Hypothalamus (tissue), 51 donors: ENCODE data around the gene TMPRSS11A.

Experiments
- DNase-seq, 51 donors: peaks; one replicate each; lab custom pipeline; 2025; lab: John Stamatoyannopoulos, UW

Gene TMPRSS11A

GRCh38 chr4:67915400-67915966, 47.8 kb downstream of the TMPRSS11A start:
- no peak for DNase-seq

- DNase-seq = no peak
Measured at GRCh38 chr4:67912080-67912479, 51.2 kb downstream of the TMPRSS11A start.

- DNase-seq = no peak
Measured at GRCh38 chr4:67911638-67912037, 51.7 kb downstream of the TMPRSS11A start.

DNA sequence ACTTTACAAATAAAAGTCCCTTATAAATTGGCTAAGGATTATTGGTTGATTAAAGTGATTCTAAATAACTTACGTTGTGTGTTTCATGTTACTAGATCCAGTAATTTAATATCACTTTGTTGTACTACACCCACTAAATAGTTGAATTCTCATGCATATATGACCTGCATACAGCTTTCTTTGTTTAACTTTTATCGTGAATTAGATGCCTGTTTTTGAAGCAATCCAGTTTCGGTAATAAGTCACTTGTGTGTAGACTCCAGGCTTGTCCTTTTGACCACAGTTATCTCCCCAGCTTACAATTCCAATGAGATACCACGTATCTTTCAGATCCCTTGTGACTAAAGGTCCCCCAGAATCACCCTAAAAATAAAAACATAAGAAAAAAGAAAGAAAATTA, 52.2 kb downstream of the TMPRSS11A start:
- DNase-seq = no peak

DNA sequence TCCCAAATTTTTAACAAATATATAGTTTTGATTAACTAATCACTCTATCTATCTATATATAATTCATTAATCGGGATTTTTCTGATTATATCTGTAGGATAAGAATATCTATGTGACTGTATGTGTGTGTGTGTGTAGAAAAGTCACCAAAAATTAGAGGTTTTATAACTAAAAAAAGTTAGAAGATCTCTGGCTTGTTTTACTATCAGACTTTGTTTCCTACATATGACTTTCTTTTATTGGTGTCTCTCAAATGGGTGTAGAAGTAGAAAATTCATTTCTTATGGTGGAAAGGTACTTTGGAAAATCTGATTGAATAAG, 52.7 kb downstream of the TMPRSS11A start:
- DNase-seq = no peak

DNA sequence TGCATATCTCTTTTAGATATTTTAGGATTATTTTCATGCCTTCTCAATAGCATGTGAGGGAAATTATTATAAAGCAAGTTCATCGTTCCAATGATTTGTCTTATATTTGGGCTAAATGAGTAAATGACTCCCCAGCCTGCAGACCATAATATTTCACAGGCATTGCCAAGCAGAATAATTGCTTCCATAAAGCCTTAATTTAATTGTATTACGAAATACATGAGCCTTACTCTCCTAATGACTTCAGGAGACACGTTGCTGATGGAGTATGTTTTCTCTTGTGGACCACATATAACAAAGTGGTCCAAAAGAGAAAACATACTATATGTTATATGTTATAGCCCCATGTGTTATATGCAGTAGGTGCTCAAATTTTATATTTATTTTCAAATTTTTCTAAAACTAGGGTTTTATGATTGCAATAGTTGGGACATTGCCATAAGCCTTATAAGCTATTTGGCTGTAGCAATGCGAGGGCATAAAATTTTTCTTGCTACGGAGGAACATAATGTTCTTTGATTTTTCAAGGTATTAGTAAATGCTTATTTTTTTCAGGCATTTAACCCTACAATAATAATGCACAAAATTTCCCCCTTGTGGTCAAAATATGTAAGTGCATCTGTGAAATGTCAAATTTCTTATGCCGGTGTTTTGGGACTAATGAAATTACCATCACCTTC, 53.2 kb downstream of the TMPRSS11A start:
- no peak for DNase-seq

GRCh38 chr4:67907650-67908049, 55.6 kb downstream of the TMPRSS11A start:
- no peak for DNase-seq

DNA sequence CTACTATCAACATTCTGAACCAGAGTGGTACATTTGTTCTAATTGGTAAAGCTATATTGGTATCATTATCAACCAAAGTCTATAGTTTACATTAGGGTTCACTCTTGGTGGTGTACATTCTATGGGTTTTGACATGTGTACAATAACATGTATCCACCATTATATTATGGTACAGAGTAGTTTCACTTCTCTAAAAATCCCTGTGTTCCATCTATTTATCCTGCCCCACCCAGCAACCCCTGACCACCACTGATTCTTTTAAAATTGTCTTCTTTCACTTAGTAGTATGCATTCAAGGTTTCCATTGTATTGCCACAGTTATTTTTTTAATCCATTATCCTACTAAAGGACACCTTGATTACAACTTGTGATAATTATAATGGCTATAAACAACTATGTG, 64.2 kb downstream of the TMPRSS11A start:
- no peak for DNase-seq

GRCh38 chr4:67897686-67898085, 65.6 kb downstream of the TMPRSS11A start:
- no peak for DNase-seq

DNA sequence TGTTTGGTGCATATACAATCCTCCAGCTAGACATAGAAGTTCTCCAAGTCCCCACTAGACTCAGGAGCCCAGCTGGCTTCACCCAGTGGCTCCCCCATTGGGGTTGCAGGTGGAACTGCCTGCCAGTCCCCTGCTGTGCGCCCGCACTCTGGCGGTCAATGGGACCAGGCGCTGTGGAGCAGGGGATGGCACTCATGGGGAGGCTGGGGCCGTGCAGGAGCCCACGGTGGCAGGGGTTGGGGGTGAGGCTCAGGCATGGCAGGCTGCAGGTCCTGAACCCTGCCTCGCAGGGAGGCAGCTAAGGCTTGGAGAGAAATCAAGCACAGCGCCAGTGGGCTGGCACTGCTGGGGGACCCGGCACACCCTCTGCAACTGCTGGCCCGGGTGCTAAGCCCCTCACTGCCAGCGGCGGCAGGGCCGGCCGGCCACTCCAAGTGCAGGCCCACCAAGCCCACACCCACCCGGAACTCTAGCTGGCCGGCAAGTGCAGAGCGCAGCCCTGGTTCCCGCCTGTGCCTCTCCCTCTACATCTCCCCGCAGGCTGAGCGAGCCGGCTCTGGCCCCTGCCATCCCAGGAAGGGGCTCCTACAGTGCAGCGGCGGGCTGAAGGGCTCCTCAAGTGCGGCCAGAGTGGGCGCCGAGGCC, 66.8 kb downstream of the TMPRSS11A start:
- no peak for DNase-seq

- DNase-seq = no peak
Measured at GRCh38 chr4:67894659-67895058, 68.6 kb downstream of the TMPRSS11A start.

DNA sequence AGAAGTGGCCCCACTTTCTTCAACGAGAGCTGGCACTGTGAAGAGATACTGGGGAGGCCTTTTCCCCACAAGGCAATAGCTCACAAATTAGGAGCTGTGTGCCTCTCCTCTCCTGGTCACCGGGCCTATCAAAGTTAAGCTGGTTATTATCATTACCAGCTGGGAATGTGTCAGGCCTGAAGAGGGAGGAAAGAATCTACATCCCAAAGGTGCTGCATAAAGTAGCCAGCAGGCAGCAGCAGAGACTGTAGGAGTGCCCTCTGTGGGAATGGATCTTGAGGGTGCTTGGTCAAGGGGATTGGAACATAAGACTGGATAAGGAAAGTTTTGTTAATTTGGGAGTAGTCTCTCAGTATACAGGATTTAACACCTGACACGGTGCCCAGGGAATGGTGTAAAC, 70.4 kb downstream of the TMPRSS11A start:
- no peak for DNase-seq

GRCh38 chr4:67892253-67892652, 71.0 kb downstream of the TMPRSS11A start:
- no peak for DNase-seq

DNA sequence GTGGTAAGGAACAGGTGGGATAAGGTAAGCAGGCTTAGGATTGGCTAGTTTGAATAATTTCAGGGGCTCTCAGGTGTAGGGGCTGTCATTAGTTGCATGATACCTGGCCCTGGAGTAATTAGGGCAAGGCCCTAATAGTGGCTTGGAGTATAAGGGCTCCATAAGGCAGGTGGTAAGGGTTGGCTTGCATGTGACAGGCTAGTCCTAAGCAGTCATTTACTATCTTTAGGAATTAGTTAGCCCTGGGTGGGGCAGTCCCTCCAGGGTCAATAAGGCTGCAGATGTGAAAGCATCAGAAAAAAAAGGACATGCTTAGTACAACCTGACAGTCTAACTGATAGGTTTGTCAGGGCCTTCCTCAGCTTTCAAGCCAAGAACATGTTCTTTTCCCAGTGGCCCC, 71.6 kb downstream of the TMPRSS11A start:
- no peak for DNase-seq

- DNase-seq = no peak
Measured at GRCh38 chr4:67886281-67886680, 77.0 kb downstream of the TMPRSS11A start.

DNA sequence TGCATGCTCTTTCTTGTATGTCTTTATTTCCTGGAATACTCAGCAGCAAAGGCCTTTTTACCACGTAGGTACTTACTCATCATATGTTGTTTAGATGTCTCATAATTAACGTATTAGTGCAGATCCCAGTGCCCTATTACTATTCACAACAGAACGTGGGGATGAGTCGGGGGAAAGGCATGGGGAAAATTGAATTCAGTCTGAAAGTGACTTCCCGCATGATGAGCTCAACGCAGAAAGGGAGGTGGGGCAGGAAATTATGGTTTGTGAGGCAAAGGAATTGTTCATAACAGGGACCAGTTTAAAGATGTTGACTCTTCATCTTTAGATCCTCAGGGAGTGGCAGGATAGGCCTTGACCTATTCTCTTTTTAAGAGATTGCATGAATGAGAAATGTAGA, 77.5 kb downstream of the TMPRSS11A start:
- no peak for DNase-seq

DNA sequence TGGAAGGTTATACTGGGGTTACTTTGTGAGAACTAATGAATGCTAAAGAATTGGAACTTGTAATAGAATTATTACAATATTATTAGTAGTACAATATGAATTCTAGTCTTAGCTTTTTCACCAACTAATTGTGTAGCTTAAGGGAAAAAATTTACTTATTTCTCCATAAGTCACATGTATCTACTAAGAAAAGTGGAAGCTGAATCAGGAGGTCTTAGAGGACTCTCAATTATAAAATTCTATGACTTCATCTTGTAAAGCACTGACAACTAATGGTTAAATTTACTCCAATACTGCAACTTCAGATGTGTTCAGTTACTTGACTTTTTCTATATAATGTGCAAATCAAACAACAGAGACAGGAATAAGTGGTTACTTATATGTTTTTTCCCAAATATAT, 78.6 kb downstream of the TMPRSS11A start:
- no peak for DNase-seq

GRCh38 chr4:67883902-67884301, 79.4 kb downstream of the TMPRSS11A start, which contains the start of gene TMPRSS11D:
TSS of gene TMPRSS11D (minus strand) at chr4:67884002. CDS start at chr4:67883933, 69 bp downstream.
- DNase-seq = no peak

GRCh38 chr4:67883458-67883857, 79.8 kb downstream of the TMPRSS11A start:
- no peak for DNase-seq

DNA sequence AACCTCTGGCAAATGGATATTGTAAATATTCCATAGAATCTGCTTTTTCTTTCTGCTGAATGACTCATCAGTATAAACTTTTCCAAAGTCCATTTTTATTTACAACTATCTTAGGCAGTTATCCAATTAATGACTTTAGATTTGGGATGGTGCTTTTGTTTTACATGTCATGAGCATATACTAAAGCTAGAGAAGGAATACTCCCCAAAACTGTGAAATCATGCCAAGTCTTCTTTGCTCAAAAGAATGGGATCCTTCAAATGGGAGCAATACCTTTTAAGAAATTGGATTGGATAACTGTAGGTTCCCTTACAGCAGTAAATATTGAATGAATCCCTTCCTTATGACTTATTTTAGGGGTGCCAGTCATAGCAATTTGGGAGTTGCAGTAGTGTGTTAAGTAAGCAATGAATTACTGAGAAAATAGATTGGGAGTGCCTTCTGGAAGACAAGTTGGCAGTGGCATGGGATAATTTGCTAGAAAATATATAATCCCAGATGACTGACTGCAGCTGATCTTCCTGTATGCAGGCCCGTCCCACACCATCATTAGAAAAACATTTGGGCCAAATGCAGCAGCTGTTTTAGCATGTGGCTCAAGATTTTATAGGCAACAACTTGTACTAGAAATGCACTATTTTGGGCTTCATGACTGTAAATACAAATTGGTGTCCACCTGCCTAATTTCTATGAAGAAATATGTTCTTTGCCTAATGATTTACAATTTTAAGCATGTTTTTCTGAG, 82.3 kb downstream of the TMPRSS11A start:
- no peak for DNase-seq

DNA sequence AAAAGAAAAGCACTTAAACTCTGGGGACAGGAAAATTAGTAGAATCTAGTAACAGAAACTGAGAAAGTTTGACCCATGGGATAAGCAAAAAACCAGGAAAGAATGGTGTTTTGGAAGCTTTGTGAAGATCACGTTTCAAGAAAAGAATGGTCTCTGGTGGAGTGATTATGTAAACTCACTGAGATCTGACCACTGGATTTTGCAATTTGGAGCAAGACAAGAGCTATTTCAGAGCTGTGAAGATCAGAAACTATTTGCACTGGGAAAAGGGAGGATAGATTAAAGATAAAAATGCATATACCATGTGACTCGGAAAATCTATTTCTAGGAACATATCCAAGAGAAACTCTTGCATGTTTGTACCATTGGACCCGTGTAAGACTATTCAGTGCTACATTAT, 83.8 kb downstream of the TMPRSS11A start:
- DNase-seq = no peak

DNA sequence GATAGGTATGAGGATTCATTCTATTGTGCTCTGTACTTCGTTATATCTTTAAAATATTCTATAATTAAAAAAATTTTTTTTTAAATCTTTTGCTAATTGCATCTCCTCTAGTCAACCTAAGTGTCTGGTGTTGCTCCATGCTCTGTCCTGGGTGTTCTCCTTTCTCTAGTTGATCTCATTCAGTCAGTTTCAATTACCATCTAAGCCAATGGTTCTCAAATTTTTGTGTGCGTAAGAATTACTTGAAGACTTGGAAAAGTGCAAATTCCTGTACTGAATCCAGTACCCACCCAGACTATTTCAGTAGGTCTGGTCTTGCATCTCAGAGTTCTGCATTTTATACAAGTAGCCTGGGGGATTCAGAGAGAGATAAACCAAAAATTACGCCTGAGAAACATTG, 86.2 kb downstream of the TMPRSS11A start:
- no peak for DNase-seq
